Astrocyte (in vitro differentiated cells and primary cell): ENCODE measurements around the gene FOXJ3.

Experiments
- EZH2 ChIP-seq: IDR thresholded peaks from 2 replicates; pipeline ENCODE4 v1.6.1; 2012; ENCODE audit warnings: mild to moderate bottlenecking, low read length, inconsistent platforms; ENCODE audit not compliant: insufficient read depth
- TF ChIP-seq, protein P1 (sequence below): IDR thresholded peaks from 2 replicates; pipeline ENCODE4 v1.5.1; 2011; ENCODE audit warnings: low read depth, mild to moderate bottlenecking, inconsistent platforms, low read length, moderate library complexity; ENCODE audit not compliant: insufficient read depth

DNA sequence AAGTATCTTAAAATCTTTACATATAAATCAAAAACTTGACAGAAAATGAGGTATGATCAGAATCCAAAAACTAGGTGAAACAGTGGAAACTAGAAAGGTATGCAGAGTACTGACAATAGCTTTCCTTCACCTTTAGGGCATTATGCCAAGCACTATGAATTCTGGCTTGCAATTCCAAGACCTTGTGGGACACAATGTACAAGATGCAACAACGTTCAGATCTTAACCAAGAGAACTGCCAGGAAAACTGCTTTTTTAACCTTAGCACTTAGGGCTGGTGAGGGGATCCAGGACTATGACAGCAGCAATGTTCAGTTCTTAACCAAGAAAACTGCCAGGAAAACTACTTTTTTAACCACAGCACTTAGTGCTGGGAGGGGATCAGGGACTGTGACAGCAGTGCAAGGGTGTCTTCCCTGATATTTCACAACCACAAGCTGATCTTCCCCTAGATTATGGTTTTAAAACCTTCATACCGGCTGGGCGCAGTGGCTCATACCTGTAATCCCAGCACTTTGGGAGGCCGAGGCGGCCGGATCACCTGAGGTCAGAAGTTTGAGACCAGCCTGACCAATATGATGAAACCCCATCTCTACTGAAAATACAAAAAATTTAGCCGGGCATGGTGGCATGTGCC lies 22.3 kb downstream of the FOXJ3 start:
- TF ChIP-seq, protein P1, sequence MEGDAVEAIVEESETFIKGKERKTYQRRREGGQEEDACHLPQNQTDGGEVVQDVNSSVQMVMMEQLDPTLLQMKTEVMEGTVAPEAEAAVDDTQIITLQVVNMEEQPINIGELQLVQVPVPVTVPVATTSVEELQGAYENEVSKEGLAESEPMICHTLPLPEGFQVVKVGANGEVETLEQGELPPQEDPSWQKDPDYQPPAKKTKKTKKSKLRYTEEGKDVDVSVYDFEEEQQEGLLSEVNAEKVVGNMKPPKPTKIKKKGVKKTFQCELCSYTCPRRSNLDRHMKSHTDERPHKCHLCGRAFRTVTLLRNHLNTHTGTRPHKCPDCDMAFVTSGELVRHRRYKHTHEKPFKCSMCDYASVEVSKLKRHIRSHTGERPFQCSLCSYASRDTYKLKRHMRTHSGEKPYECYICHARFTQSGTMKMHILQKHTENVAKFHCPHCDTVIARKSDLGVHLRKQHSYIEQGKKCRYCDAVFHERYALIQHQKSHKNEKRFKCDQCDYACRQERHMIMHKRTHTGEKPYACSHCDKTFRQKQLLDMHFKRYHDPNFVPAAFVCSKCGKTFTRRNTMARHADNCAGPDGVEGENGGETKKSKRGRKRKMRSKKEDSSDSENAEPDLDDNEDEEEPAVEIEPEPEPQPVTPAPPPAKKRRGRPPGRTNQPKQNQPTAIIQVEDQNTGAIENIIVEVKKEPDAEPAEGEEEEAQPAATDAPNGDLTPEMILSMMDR: no peak
- TF ChIP-seq EZH2: no peak
